Ishikawa (cell line): ENCODE results near the gene RYR3.

ENCODE experiments used
- CEBPB ChIP-seq: IDR thresholded peaks from 2 replicates; pipeline ENCODE4 v1.6.1; 2012
- EGR1 ChIP-seq: IDR thresholded peaks from 2 replicates; pipeline ENCODE4 v1.6.1; 2012
- EP300 ChIP-seq: IDR thresholded peaks from 2 replicates; pipeline ENCODE4 v1.6.1; 2012; ENCODE audit warnings: borderline replicate concordance
- FOXM1 ChIP-seq: IDR thresholded peaks from 2 replicates; pipeline ENCODE4 v1.6.1; 2012; ENCODE audit warnings: low read depth, borderline replicate concordance
- MAX ChIP-seq: IDR thresholded peaks from 2 replicates; pipeline ENCODE4 v1.6.1; 2012
- NFIC ChIP-seq: IDR thresholded peaks from 2 replicates; pipeline ENCODE4 v1.6.1; 2012
- RAD21 ChIP-seq: IDR thresholded peaks from 2 replicates; pipeline ENCODE4 v1.6.1; 2012; ENCODE audit warnings: low read depth
- TAF1 ChIP-seq: IDR thresholded peaks from 2 replicates; pipeline ENCODE4 v1.6.1; 2012; ENCODE audit warnings: low read depth, mild to moderate bottlenecking
- TCF12 ChIP-seq: IDR thresholded peaks from 2 replicates; pipeline ENCODE4 v1.6.1; 2012; ENCODE audit warnings: low read depth
- TEAD4 ChIP-seq: IDR thresholded peaks from 2 replicates; pipeline ENCODE4 v1.6.1; 2012
- YY1 ChIP-seq: IDR thresholded peaks from 2 replicates; pipeline ENCODE4 v1.6.1; 2012; ENCODE audit warnings: low read depth
- TF ChIP-seq, protein P1 (sequence below): IDR thresholded peaks from 2 replicates; pipeline ENCODE4 v1.6.1; 2012

- TF ChIP-seq MAX (no peak), CEBPB (no peak), TEAD4 (no peak), RAD21 (no peak), YY1 (no peak), FOXM1 (no peak), TCF12 (no peak), EGR1 (no peak), EP300 (no peak), TAF1 (no peak), NFIC (no peak)
- TF ChIP-seq, protein P1, sequence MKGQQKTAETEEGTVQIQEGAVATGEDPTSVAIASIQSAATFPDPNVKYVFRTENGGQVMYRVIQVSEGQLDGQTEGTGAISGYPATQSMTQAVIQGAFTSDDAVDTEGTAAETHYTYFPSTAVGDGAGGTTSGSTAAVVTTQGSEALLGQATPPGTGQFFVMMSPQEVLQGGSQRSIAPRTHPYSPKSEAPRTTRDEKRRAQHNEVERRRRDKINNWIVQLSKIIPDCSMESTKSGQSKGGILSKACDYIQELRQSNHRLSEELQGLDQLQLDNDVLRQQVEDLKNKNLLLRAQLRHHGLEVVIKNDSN, result no peak
Measured at GRCh38 chr15:33699691-33700447, 389.1 kb downstream of the RYR3 start.
